GM12875 (cell line): ENCODE data around the gene BACE2.
"Not testable (repeated sequence)": the region's sequence is repeated elsewhere in the genome, so short reads cannot be mapped to it uniquely, and the experiment has no call there.

ENCODE experiments used
- H3K4me3 ChIP-seq: one replicate; pipeline ENCODE4 v1.5.1; 2011; ENCODE audit warnings: low read depth, low read length, control low read depth
- CTCF ChIP-seq: IDR thresholded peaks from 2 replicates; pipeline ENCODE4 v1.5.1; 2011; ENCODE audit warnings: low read depth, mild to moderate bottlenecking, control low read depth, inconsistent platforms, low read length, moderate library complexity, borderline replicate concordance; ENCODE audit not compliant: insufficient read depth

BACE2 gene

GRCh38 chr21:41235201-41235600, 67.2 kb downstream of the BACE2 start:
- H3K4me3 ChIP-seq, result no peak overlapping the region
- TF ChIP-seq CTCF, result no peak

GRCh38 chr21:41236352-41236973, 68.5 kb downstream of the BACE2 start:
- TF ChIP-seq CTCF, result no peak
- H3K4me3 ChIP-seq, result no peak overlapping the region

- not testable (repeated sequence) for H3K4me3 ChIP-seq
These were observed 70.3 kb downstream of the BACE2 start for GRCh38 chr21:41238081-41238796.

- no peak overlapping the region for H3K4me3 ChIP-seq
- TF ChIP-seq CTCF, result no peak
These were observed 72.1 kb downstream of the BACE2 start for GRCh38 chr21:41240040-41240439.

GRCh38 chr21:41241341-41241740, 73.4 kb downstream of the BACE2 start:
- TF ChIP-seq CTCF, result no peak
- no peak overlapping the region for H3K4me3 ChIP-seq

GRCh38 chr21:41242238-41242829, 74.4 kb downstream of the BACE2 start:
- TF ChIP-seq CTCF, result no peak
- H3K4me3 ChIP-seq, result no peak overlapping the region

- no peak overlapping the region for H3K4me3 ChIP-seq
- no peak for TF ChIP-seq CTCF
These were observed 75.1 kb downstream of the BACE2 start for GRCh38 chr21:41243107-41243506.

GRCh38 chr21:41244266-41244880, 76.4 kb downstream of the BACE2 start:
- not testable (repeated sequence) for H3K4me3 ChIP-seq
